NK-92 (cell line): ENCODE data around the gene TTLL9.

ENCODE experiments used
- DNase-seq: peaks from one replicate; lab custom pipeline; 2025; ENCODE audit not compliant: unreplicated experiment; lab: John Stamatoyannopoulos, UW

TTLL9 gene

GRCh38 chr20:31857861-31858759 lies 12.3 kb upstream of the TTLL9 start:
- DNase-seq = no peak

- no peak for DNase-seq
Measured at GRCh38 chr20:31858760-31859083, 11.7 kb upstream of the TTLL9 start.

DNA sequence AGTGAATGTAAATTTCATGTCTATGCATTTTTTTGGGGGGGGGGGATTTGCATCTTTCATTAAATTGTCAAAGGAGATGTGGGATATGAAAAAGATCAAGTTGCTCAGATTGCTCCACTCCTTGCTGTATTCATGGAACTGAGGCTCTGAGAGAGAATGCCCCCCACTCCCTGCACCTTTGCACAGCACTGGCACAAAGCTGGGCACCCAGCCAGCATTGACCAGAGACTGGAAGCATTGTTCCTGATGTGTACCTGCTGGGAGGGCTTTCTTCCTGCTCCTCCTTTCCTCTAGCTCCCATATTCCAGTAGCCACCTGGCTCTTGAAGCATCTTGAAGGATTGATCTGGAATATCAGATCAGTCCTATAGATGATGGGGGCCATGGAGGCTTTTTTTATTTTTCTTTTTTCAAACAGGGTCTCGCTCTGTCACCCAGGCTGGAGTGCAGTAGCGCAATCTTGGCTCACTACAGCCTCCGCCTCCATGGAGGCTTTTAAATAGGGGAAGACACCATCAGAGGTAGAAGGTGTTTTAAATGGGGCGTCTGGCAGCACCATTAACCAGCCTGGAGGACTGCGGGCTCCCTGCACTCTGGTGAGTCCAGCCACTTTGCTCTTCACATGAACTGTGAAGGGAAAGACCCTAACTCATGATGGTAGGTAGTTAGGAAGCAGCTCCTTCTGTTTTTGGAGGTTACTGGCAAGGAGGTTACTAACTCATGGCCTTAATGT lies 11.0 kb upstream of the TTLL9 start:
- DNase-seq = no peak

GRCh38 chr20:31859998-31860380 lies 10.4 kb upstream of the TTLL9 start:
- DNase-seq = no peak

- no peak for DNase-seq
Measured at GRCh38 chr20:31860390-31861134, 9.9 kb upstream of the TTLL9 start.

DNA sequence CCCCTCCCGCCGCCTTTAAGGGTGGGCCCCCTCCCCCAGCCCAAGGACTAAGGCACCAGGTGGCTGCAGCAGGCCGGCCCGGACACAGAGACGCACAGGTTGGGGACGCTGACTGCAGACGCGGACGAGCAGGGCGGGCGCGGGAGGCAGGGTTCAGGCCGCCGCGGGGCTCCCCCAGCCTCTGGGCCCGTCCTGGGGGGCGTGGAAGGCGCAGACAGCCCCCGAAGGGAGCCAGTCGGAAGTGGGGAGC lies 9.4 kb upstream of the TTLL9 start:
- DNase-seq = no peak

DNA sequence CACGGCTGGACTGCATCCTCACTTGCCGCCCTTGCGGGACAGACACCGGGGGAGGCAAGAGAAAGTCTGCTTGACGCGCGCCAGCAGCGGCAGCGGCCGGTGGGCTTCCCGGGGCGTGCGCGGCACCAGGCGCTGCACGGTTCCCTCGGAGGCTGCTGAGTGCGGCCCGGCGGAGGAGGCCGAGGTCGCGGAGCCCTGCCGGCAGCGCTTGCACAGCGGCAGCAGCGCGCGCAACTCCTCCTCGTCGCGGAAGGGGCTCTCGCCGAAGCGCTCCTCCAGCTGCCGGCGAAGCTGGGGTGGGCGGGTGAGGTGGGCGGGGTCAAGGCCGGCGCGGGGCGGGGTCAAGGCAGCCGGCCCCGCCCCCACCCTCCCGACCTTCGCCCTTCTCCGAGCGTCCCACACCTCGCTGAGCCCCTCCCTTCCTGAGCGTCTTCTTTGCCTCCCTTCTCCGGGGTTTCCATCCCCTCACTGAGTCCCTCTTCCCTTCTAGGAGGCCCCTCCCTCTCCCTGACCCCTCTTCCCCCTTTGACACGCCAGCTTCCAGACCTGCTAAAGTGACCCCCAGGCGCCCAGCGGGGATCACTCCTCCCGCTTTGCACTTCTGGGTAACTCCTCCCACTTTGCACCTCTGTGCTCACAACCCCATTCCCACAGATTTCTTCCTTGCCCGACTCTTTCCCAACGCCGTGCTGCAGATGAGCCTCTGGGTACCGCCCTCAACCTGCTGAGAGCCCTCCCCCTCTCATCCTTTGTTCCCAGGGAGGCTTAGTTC lies 8.9 kb upstream of the TTLL9 start:
- no peak for DNase-seq

DNA sequence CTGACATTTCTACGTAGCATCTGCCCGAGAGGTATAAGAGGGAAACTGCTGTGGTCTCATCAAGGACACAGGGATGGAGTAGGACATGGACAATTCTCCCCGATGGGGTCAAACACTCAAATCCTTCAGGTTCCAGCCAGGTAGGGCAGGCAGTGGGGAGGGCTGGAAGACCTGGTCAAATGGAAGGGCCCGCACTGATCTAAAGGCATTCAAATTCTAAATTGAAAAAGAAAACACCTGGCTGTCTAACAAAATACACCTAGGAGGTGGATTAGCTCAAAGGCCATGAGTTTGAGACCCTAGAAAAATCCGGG lies 8.3 kb upstream of the TTLL9 start:
- no peak for DNase-seq

DNA sequence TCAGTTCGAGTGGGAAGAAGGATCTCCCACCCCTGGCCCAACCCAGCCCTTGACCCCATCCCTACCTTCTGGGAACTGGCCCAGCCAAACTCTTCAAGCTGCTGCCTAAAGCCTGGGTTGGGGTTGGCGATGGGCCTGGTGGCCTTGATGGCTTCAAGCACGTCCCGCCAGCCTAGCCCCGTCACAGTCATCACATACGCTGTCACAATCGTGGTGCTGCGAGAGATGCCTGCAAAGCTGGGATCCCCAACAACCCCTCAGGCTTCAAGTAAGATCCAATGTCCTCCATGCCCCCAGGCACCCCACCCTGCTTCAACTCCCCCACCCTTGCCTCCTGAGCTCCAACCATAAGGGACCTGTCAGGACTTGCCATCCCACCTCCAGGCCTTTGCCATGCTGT lies 7.9 kb upstream of the TTLL9 start:
- no peak for DNase-seq

DNA sequence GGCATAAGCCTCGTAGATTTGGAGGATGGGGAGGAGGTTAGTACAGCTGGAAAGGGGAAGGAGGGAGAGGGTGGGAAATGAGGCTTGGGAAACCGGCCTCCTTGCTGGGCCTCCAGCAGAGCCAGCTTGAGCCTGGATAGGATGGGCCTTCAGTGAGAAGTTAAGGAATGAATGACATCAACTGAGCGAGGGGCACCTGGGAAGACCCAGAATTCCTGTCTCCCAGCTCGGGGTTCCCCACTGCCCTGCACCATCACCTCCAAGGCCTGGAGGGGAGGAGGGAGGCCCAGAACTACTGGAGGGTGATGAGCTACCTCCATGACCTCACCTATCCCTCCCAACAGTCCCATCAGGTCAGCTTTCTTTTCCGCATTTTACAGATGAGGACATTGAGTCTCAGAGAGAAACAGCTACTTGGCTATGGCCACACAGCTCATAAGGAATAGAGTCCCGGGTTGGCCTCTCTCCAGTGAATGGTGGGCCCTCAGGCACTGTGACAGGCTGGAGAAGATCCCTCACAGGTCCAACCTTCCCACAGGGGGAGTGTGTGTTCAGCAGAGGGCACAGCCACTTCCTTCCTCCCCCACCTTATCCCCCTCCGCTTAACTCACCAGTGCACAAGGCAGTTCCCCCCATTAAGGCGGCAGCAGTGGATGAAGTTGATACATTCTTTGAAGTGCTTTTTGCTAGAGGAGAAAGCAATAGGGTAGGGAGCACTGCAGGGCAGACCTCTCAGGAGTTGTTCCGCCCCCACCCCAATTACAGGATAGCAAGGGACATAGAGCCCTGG lies 6.9 kb upstream of the TTLL9 start:
- no peak for DNase-seq

- no peak for DNase-seq
Measured at GRCh38 chr20:31864521-31865400, 5.7 kb upstream of the TTLL9 start.

DNA sequence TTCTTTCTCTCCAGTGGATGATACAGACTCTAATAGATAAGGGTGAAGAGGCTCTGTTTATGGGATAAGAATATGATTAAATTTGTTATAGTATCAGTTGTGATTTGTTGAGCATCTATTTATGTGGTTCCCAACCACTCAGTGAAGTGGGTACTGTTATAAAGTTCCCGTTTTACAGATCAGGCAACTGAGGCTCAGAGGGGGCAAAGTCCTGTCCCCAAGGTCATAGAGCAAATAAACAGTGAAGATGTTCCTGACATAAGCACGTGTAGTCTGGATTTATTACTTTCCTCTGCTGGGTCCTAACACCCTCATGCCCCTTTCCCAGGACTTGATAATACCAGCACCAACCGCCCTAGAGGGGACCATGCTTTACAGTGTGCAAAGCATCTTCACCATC lies 4.2 kb upstream of the TTLL9 start:
- no peak for DNase-seq

DNA sequence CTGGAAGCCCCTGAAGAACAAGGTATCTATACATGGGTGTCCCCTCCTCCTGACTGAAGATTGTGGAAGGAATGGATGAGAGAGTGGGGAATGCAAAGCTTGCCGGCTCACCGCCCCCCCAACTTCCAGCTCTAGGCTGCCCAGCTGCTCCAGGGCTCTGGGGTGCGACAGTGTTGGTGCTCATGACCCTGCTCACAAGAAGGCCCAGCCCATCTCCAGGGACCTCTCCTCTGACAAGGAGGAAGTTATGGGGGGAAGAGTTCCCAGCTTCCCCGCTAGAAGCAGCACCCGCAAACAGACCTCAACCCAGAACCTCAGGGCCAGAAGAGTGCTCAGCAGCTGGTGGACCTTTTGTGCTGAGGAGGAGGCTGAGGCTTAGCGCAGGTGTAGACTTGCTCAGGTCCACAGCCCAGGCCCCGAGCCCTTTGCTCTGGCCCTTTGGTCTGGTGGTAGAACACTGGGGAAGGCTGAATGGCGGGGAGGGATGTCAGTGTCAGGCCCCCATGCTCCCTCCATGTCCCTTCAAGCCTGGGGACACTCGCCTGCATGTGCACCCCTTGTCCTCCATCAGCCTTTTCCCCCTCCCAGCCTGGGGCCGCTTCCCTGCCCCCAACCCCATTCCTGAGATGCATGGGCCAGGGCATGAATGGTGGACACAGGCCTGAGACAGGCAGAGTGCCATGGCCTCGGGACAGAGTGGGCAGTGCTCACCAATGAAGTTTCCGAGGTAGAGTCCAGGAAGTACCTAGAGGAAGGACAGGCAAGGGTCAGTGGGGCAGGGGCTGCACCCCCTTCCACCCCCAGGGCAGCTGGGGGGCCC lies 1.4 kb upstream of the TTLL9 start:
- no peak for DNase-seq

GRCh38 chr20:31869673-31869941 lies 827 bp upstream of the TTLL9 start:
- no peak for DNase-seq

GRCh38 chr20:31870726-31871617 lies 538 bp downstream of the TTLL9 start:
- DNase-seq = no peak

DNA sequence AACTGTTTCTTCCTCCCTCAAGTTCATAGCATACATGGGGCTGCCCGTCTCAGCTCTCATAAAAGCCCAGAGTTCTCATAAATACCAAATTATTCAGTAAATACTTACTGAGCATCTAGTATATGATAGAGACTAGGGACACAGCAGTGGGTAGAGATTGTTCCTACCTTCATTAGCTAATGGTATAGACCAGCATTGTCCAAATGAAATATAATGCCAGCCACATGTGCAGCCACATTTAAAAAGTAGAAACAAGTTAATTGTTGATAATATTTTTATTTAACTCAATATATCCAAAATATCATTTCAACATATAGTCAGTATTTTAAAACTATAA lies 1.2 kb downstream of the TTLL9 start:
- DNase-seq = no peak

- no peak for DNase-seq
Measured at GRCh38 chr20:31872406-31872805, 2.0 kb downstream of the TTLL9 start.

DNA sequence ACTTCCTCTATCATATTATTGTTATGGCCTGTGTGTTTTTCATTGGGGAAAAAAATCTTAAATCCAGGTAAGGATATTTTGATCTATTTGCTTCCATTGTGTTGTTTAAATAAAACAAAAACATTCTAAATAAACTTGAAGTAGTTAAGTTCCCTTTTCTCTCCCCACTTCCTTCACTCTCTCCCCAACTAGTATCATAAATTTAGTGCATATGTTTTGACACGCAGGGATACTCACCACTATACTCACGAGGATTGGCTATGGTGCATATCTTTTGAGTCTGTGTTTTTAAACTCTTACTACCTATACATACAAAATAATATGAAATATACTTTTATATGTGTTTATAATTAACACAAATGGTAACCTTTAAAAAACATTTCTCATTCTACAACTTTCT lies 5.2 kb downstream of the TTLL9 start:
- no peak for DNase-seq
